GM19467 (cell line): ENCODE measurements around the gene FAM13A.

ENCODE experiments used
- ATAC-seq: cut with Tn5 transposase; IDR thresholded peaks from one replicate; pipeline ENCODE4 v1.9.1; 2021; ENCODE audit warnings: mild to moderate bottlenecking, moderate library complexity; ENCODE audit not compliant: unreplicated experiment

Gene FAM13A

DNA sequence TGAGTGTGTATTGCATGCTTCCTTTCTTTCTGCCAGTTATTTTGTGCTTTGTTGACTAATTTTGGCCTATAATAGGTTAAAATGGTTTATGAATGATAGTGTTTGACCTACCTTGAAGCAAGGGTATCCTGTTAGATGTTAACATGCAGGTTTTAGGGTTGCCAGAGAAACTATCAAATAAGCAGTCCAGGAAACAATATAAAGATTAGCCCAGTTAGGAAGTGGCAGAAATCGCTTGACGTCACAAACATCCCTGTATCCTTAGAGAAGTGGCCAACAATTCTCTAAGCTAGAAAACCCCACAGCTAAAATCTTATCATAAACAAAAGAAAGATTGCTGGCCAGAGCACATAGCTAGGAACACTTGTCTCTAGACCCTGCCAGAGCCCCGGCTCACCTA lies 363.2 kb downstream of the FAM13A start:
- no peak for ATAC-seq

DNA sequence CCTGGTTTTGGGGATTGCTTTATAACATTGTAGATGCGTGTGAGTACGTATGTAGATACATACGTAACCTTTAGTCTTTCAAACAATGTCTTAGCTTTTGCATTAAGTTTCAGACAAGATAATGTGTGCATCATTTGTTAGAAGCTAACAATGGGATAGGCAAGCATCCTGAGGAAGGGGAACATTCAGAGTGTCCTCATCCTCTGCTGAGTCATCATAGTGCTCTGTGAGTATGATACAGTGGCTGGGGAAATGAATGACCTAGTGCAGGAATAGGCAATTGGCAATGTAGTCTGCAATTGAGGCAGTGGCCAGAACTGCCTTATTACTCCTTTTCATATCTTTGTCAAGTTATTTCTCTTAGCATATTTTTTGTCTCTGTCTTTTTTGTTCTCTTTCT lies 366.6 kb downstream of the FAM13A start:
- ATAC-seq = no peak

DNA sequence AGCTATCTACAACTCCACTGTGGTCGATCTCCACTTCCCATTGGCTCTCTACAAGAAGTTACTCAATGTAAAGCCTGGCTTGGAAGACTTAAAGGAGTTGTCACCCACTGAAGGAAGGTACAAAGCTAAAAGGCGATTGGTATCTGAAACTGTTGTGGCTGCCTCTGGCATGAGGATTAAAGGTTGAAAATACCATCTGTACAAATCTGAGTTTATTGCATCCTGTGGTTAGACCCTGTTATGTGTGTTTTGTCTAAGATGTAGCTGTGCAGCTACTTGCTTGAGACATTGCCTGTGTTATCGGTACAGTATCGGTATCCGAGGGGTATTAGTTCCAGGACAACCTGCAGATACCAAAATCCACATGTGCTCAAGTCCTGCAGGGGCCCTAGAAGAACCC lies 375.8 kb downstream of the FAM13A start:
- ATAC-seq = no peak
